Pulmonary artery endothelial cell (primary cell): ENCODE measurements around the gene GJA8. TPM values are rescaled to one million over a fixed set of nuclear protein-coding genes. Genes with fewer than 3 reads are reported as not detected.
"Not testable (repeated sequence)": the region's sequence is repeated elsewhere in the genome, so short reads cannot be mapped to it uniquely, and the experiment has no call there.

ENCODE experiments used
- DNase-seq: peaks from one replicate; pipeline ENCODE4 v3.0.0-alpha.2; 2011; ENCODE audit warnings: low read depth, low spot score
- total RNA-seq: library from RNA; depleted of rRNA; stranded (reverse); fragments of >200 nt; gene quantifications from 2 replicates; pipeline ENCODE4 v1.2.3, GENCODE V29; 2014

The GJA8 gene
- total RNA-seq: not detected in 2 replicates

- DNase-seq: no peak
These were observed at the start of gene GJA8 for GRCh38 chr1:147902253-147902845. Gene GJA8, plus strand, starts transcription at chr1:147902795. Its CDS starts 5,161 bp downstream, at chr1:147907956.

DNA sequence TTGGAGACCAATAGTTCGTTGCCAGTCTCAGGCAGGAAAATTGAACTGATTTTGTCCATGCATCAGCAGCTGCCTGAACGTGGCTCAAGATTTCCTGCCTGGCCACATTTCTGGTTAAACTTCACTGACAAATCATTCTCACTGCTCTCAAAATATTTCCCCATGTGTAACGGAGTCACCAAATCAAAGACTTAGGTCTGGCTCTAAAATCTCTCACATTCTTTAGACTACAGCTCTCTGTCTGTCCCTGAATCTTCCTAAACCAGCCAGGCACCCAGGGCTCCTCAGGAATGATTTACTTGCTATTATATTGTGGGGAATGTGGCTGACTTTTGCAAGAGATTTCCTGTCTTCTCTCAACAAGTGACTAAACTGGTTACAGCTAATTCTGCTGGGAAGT is 49.2 kb upstream of the GJA8 start:
- no peak for DNase-seq

DNA sequence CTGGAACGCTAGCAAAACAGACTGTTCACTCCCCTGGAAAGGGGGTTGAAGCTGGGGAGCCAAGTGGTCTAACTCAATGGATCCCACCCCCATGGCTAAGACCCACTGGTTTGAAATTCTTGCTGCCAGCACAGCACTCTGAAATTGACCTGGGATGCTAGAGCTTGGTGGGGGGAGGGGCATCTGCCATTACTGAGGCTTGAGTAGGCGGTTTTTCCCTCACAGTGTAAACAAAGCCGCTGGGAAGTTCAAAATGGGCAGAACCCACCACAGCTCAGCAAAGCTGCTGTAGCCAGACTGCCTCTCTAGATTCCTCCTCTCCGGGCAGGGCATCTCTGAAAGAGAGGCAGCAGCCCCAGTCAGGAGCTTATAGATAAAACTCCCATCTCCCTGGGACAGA is 47.6 kb upstream of the GJA8 start:
- DNase-seq: not testable (repeated sequence)

- not testable (repeated sequence) for DNase-seq
These were observed 46.6 kb upstream of the GJA8 start for GRCh38 chr1:147855996-147856395.

DNA sequence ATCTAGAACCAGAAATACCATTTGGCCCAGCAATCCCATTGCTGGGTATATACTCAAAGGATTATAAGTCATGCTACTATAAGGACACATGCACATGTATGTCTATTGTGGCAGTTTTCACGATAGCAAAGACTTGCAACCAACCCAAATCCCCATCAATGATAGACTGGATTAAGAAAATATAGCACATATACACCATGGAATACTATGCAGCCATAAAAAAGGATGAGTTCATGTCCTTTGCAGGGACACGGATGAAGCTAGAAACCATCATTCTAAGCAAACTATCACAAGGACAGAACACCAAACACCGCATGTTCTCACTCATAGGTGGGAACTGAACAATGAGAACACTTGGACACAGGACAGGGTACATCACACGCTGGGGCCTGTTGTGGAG is 35.4 kb upstream of the GJA8 start:
- not testable (repeated sequence) for DNase-seq

DNA sequence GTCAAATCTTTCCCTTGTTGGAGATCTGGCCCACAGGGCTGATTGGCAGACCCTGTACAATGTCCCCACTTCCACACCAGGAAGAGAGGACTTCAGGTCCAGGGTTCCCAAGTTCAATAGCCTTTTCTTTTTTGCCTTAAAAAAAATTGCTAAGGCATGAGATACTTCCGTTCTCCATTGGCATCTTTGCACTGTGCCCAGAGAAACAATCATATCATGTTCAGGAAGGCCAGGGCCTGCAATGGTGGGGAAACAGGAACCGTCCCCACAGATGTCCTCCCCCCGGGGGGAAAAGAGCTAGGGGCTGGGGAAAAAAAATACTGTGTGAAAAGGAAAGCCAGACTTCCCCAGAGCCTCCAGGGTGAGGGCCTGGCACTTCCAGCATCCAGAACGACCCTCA is 24.6 kb upstream of the GJA8 start:
- DNase-seq: peak; percentile 64

- DNase-seq: no peak
These were observed 22.7 kb upstream of the GJA8 start for GRCh38 chr1:147879911-147880310.

DNA sequence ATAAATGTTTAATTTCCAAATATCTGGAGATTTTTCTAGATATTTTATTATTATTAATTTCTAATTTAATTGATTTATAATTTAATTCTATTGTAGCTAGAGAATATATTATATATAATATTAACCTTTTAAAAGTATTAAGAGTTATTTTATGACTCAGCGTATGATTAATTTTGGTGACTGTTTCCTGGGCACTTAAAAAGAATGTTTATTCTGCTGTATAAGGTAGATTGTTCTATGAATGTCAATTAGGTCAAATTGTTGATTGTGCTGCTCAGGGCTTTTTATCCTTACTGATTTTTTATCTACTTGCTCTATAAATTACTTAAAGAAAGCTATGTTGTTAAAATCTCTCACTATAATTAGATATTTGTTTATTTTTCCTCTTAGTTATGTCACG is 20.1 kb upstream of the GJA8 start:
- DNase-seq: no peak

GRCh38 chr1:147890177-147890790 is 12.3 kb upstream of the GJA8 start:
- peak; percentile 27 for DNase-seq

DNA sequence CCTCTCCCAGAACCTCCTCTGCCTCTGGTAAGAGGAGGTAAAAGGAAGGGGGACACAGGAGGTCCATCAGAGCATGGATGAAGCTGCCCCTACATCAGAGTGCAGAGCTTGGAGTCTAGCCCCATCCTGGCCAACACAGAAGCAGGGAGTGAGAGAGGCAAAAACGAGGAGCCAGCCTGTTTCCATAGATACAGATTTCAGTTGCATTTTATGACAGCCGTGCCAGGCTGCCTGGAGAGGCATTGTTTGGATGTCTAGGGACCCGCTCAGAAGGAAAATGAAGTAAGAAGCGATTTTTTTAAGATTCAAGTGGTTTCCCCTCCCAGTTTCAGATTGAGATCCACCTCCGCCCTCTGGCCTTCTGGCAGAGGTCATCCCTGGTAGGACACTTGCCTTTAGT is 11.5 kb upstream of the GJA8 start:
- DNase-seq: no peak

- DNase-seq: no peak
These were observed 10.4 kb upstream of the GJA8 start for GRCh38 chr1:147892216-147892615.

- peak; percentile 15 for DNase-seq
These were observed 9.8 kb upstream of the GJA8 start for GRCh38 chr1:147892731-147893214.

DNA sequence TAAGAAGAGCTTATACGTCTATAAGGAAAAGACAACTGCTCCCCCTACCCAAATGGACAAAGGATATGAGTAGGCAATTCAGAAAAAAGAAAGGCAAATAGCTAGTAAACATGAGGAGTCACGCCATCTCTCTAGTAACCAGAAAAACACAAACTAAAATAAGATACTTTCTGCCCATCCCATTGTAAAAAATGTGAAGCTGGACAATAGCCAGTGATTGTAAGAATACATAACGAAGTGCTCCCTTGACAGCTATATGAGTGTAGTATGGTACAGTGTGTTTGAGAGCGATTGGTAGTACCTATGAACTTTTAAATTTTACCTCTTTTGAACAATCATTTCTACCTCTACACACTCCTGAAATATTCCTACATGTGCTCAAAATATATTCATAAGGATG is 7.5 kb upstream of the GJA8 start:
- DNase-seq: no peak

DNA sequence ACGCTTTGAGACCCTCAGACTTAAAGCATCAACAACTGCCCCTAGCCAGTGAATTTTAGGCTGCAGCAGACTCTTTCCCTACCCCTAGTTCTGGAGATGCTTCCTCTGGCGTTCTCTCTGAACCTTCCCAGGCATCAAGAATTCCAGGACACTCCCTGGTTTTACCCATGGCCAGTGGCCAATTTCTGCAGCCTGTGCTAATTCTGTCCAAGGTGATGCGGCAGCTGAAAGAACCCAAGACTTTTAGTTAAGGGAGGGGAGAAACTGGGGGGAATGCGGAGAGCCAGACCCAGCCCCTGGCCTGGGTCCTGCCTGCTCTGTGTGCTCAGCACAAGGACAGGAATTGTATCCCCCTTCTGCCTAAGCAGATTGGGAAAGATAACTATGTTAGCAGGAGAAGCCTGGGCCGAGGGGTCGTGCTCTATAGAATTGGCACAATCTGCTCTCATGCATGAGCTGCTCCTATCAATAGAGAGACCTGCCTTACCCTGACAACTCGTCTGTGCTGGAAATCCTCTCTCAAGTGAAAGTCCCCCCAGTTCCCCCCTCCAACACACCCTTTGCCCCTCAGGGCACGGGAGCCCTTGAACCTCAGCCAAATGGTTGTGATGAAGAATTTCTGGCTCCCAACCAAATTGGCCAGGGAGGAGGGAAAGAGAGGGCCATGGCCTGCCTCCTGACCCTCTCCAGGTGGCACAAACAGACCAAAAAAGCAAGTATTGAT is 5.4 kb upstream of the GJA8 start:
- DNase-seq: no peak

DNA sequence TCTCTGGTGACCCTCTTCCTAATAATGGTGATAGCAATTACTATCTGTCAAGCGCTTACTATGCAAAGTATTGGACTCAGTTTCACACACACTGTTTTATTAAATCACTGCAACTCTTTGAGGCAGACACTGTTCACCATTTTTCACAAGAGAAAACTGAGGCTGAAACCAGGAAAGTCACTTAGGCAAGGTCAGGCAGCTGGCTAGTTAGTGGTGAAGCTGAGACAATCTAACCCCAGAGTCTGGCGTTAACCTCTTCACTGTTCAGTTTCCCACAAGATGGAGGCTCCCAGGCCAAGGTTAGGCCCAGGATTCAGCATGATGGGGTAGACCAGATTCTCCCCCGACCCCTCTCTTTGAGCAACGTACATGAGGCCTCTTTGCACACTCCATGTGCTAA is 4.8 kb upstream of the GJA8 start:
- DNase-seq: no peak

DNA sequence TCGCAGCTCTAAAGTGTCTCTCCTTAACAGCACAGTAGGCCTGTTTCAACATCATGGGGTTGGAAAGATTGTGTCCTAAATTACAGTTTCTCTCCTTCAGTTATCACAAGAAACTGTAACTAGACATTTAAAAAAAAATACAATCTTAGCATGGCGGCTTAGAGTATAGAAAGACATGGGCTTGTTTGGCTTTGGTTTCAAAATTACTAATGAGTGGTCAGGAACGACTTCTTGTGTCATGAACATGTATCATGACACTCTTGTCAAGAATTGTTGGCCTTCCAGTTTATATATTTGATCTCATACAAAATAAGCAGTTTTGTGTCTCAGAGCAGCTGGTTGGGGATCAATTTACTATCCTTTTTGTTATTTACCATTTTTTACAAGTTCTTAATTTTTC is 2.1 kb downstream of the GJA8 start:
- DNase-seq: no peak

- DNase-seq: no peak
These were observed 5.4 kb downstream of the GJA8 start for GRCh38 chr1:147907786-147908509.

DNA sequence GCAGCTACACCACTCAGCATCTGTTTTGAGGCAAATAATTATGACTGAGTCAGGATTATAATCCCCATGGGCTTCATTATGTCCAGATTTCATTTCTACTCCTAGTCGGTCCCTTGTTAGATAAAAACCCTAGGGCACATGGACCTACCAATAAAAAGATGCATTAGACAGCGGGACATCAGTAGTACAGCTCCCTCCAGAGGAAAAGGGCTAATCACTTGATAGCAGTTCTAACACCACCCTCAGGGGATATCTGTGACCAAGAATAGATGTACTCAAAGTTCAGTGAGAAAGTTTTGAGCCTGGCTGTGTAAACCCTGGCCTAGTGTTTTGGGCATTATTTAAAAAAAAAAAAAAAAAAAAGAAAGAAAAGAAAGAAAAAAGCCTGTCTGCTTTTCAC is 10.0 kb downstream of the GJA8 start:
- DNase-seq: no peak

- no peak for DNase-seq
These were observed 10.9 kb downstream of the GJA8 start for GRCh38 chr1:147913362-147913942.

GRCh38 chr1:147919896-147920295 is 17.3 kb downstream of the GJA8 start:
- no peak for DNase-seq

- DNase-seq: no peak
These were observed 22.2 kb downstream of the GJA8 start for GRCh38 chr1:147924813-147925212.

GRCh38 chr1:147927215-147927614 is 24.6 kb downstream of the GJA8 start:
- DNase-seq: not testable (repeated sequence)
